Cardiac fibroblast (primary cell): ENCODE measurements around the gene SCGB3A1.

Experiments used
- DNase-seq, 2 donors: peaks; one replicate each; pipeline versions ENCODE4 v3.0.0 to v3.0.0-alpha.2; 2010; ENCODE audit warnings: low read depth in 2 of 2
- H3K4me3 ChIP-seq, 2 donors: replicated peaks in 1 of 2; 1 replicate in 1 of 2; 2 replicates in 1 of 2; pipeline ENCODE4 v1.5.1; 2011; ENCODE audit warnings: low read depth in 2 of 2, low read length in 2 of 2, mild to moderate bottlenecking in 2 of 2, moderate library complexity in 1 of 2
- TF ChIP-seq, protein P1 (sequence below): IDR thresholded peaks from one replicate; pipeline ENCODE4 v1.5.1; 2011; ENCODE audit warnings: low read depth, mild to moderate bottlenecking, low read length, inconsistent platforms

SCGB3A1 gene

DNA sequence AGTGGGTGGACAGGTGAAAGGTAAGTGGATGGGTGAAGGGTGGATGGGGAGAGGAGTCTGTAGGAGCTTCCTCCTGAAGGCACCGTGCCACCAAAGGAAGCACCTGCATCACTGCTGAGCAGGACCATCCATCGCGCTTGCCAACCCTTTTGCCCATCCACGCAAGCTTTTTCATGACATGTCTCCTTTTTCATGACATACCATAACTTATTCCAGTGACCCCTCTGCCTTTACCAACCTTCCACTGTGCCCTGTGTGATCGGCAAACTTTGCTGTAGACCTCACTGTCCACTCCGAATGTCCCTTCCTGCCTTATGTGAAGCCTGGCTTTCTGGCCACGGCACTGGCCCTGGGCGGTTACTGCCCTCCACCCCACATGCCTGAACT lies 44.7 kb upstream of the SCGB3A1 start:
- no peak overlapping the region for H3K4me3 ChIP-seq
- DNase-seq, result no peak
- TF ChIP-seq, protein P1, sequence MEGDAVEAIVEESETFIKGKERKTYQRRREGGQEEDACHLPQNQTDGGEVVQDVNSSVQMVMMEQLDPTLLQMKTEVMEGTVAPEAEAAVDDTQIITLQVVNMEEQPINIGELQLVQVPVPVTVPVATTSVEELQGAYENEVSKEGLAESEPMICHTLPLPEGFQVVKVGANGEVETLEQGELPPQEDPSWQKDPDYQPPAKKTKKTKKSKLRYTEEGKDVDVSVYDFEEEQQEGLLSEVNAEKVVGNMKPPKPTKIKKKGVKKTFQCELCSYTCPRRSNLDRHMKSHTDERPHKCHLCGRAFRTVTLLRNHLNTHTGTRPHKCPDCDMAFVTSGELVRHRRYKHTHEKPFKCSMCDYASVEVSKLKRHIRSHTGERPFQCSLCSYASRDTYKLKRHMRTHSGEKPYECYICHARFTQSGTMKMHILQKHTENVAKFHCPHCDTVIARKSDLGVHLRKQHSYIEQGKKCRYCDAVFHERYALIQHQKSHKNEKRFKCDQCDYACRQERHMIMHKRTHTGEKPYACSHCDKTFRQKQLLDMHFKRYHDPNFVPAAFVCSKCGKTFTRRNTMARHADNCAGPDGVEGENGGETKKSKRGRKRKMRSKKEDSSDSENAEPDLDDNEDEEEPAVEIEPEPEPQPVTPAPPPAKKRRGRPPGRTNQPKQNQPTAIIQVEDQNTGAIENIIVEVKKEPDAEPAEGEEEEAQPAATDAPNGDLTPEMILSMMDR, result no peak

DNA sequence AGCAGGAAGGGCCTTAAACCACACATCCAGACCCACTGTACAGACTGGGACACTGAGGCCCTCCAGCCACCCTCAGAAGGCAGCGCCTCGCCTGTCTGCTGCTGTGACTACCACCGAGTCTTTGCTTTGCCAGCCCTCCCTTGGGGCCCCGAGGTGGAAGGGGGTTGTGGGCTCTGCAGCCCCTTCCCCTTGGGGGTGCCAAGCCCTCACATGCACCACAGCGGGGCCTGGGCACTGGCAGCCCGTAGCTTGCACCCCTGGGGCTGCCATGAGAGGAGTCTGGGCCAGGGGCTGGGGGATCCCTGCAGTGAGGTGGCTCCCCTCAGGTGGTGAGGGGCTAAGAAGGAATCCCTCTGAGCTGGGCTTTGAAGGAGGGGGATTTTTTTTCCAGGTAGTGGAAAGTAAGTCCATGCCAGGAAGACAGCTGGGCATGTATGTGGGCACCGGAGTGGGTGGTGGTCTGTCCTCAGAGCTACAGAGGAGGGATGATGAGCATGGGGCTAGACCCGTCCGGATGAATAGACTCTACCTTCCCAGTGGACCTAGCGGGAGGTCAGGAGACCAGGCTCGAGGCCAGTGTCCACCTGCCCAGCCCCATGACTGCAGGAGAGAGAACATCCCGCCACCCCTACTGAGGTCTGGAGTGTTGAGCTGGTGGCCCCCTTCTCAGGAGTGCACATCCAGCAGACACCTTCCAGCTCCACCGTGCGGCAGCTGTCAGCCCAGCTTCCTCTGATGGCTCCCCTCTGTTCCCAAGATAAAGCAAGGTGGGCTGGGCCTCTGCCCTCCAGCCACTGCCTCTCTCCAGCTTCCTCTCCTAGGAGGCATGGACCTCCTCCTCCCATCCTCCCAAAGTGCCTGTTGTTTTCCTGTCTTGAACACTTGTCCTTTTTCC lies 42.2 kb upstream of the SCGB3A1 start:
- DNase-seq, result no peak
- TF ChIP-seq, protein P1, result no peak
- H3K4me3 ChIP-seq, result no peak overlapping the region

DNA sequence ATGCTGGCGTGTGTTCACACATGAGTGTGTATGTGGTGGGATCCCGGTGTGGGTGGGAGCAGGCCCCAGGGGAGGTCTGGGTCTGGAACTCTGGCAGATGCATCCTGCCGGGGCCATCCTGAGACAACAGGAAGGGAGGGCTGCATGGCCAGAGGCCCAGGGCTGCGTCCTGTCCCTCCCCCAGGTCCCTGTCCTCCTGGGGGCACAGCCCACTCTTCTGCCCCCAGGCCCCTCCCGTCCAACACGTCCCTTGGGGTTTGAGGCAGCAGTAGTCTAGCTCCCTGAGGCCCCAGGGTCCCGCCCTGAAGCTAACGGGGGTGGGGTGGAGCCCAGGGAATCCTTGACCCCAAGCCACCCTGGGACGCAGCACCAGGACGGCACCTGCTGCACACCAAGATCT lies 41.5 kb upstream of the SCGB3A1 start:
- TF ChIP-seq, protein P1, result no peak
- H3K4me3 ChIP-seq, result no peak overlapping the region
- no peak for DNase-seq

DNA sequence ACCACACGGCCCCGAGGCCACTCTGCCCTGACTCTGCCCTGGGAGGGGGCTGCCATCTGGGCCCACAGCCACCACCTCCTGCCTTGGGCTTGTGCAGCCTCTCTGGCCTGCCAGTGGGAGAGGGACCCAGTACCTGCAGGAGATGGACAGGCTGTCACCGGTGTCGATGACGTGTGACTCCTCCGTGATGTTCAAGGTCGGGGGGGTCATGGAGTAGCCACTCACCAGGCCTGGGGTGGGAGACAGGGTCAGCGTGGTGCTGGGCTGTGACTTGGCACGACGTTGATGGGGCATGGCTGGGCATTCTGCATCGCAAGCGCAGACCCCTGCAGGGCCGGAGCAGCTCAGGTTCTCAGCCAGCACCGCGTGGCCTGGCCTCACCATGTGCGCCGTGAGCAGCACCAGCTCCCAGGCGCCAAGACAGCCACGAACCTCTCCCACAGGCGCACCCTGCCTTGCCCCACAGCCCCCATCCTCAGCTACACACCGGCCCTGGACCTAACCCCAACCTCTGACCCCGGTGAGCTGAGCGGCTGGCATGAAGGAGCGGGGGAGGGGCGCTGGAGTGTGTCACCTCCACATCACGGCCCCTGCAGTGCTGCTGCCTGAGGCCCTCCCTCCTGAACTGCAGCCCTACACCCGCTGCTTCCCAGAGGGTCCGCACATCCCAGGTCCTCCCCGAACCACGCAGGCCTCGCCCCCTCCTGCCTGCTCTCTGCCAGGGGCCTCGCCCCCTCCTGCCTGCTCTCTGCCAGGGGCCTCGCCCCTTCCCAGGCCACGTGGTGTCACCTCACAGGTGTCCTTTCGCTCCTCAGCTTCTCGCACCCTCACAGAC lies 40.5 kb upstream of the SCGB3A1 start:
- DNase-seq, result no peak
- no peak overlapping the region for H3K4me3 ChIP-seq
- TF ChIP-seq, protein P1, result no peak

DNA sequence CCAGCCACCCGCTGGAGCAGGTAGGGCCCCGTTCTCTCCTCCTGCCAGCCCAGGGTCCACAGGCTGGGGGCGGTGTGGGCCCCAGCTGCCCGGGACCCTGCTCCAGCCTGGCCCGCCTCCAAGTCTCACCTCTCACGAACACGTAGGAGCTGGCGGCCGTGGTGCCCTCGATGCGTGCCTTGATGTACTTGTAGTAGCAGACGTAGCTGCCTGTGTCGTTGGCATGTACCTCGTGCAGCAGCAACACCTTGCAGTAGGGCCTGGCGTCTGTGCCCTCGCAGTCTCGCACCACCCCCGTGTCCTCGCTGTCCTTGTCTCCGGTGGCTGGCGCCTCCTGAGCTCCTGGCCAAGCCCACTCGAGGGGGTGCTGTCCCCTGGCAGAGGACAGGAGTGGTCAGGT lies 39.1 kb upstream of the SCGB3A1 start:
- DNase-seq, result no peak
- H3K4me3 ChIP-seq, result no peak overlapping the region
- TF ChIP-seq, protein P1, result no peak

DNA sequence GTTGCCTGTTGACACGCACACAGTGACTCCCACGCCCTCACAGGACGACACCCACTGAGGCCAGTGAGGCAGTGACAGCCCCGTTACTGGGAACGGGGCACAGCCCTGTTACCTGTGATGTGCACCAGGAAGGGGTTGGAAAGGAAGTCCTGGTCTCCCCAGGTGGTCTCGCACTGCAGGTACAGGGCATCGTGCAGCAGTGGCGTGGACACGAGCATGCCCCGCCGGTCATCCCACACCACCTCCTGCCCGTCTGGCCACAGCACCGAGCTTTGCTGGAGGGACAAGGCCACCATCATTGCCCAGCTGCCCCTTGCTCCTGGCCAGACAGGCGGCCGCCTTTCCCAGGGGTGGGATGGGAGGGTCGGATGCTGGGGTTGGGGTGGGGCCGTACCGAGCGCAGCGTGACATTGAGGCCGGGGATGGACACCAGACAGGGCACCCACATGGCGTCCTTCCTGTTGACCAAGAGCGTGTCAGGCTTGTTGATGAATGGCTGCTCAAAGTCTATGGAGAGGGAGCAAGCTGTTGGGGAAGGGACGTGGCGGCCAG lies 38.6 kb upstream of the SCGB3A1 start:
- DNase-seq, result no peak
- TF ChIP-seq, protein P1, result no peak
- no peak overlapping the region for H3K4me3 ChIP-seq
